Skin of body (tissue), 2 donors: ENCODE results near the gene ZDHHC11. TPM values are rescaled to one million over a fixed set of nuclear protein-coding genes. Genes with fewer than 3 reads are reported as not detected.
"Not testable (repeated sequence)": the region's sequence is repeated elsewhere in the genome, so short reads cannot be mapped to it uniquely, and the experiment has no call there.

Experiments used
- DNase-seq: peaks from one replicate; lab custom pipeline; 2025; lab: John Stamatoyannopoulos, UW
- total RNA-seq: library from RNA; depleted of rRNA; stranded (reverse); fragments of >200 nt; gene quantifications from one replicate; pipeline ENCODE4 v1.2.3, GENCODE V29; 2014

Gene ZDHHC11
- total RNA-seq, 1 donor from 2014 or later: 4.1 TPM

- DNase-seq: no peak
Measured at GRCh38 chr5:880816-881550, 30.2 kb upstream of the ZDHHC11 start.

GRCh38 chr5:878677-879076, 27.9 kb upstream of the ZDHHC11 start:
- not testable (repeated sequence) for DNase-seq

- DNase-seq: no peak
Measured at GRCh38 chr5:878125-878524, 27.3 kb upstream of the ZDHHC11 start.

GRCh38 chr5:876398-877365, 25.9 kb upstream of the ZDHHC11 start:
- no peak for DNase-seq

GRCh38 chr5:875931-876330, 25.1 kb upstream of the ZDHHC11 start:
- DNase-seq: no peak

GRCh38 chr5:873328-873727, 22.5 kb upstream of the ZDHHC11 start:
- DNase-seq: no peak

GRCh38 chr5:872301-872700, 21.5 kb upstream of the ZDHHC11 start:
- DNase-seq: no peak

GRCh38 chr5:871596-872298, 21.0 kb upstream of the ZDHHC11 start:
- no peak for DNase-seq

- no peak for DNase-seq
Measured at GRCh38 chr5:870956-871355, 20.2 kb upstream of the ZDHHC11 start.

- no peak for DNase-seq
Measured at GRCh38 chr5:868428-869135, 17.8 kb upstream of the ZDHHC11 start.

- DNase-seq: no peak
Measured at GRCh38 chr5:867300-867870, 16.6 kb upstream of the ZDHHC11 start.

GRCh38 chr5:865771-866170, 15.0 kb upstream of the ZDHHC11 start:
- no peak for DNase-seq

- no peak for DNase-seq
Measured at GRCh38 chr5:865168-865521, 14.4 kb upstream of the ZDHHC11 start.

GRCh38 chr5:864492-865167, 13.8 kb upstream of the ZDHHC11 start:
- DNase-seq: no peak

- no peak for DNase-seq
Measured at GRCh38 chr5:863244-863805, 12.5 kb upstream of the ZDHHC11 start.

GRCh38 chr5:862367-863243, 11.8 kb upstream of the ZDHHC11 start:
- no peak for DNase-seq

GRCh38 chr5:861442-862366, 10.9 kb upstream of the ZDHHC11 start:
- no peak for DNase-seq
